GM12878 (cell line): ENCODE data around the gene HTR6. TPM values are rescaled to one million over a fixed set of nuclear protein-coding genes. Genes with fewer than 3 reads are reported as not detected.

Experiments used
- ATAC-seq: fragments of 200-7000 bp; cut with Tn5 transposase; 3 replicates; pipeline ENCODE4 v1.9.1; 2020; ENCODE audit warnings: mild to moderate bottlenecking, moderate library complexity
- BruUV-seq: library from RNA; stranded (reverse); fragments of 400-500 nt; replicated peaks from 2 replicates; lab custom pipeline; 2021; lab: Mats Ljungman, UMichigan
- CTCF ChIA-PET: fragments of 300-600 bp; sonication (Branson Sonifier 250); formaldehyde crosslinking; extraction: SDS; loops from one replicate; lab custom pipeline; 2021; ENCODE audit warnings: inconsistent platforms; lab: Yijun Ruan, JAX
- POLR2A ChIA-PET: fragments of 350-600 bp; formaldehyde crosslinking; extraction: SDS; loops from one replicate; lab custom pipeline; 2021; ENCODE audit warnings: inconsistent platforms; lab: Charles Lee
- RAD21 ChIA-PET: fragments of 300-600 bp; sonication (Branson Sonifier 250); formaldehyde crosslinking; loops from one replicate; lab custom pipeline; 2023; ENCODE audit warnings: antibody characterized with exemption; ENCODE audit not compliant: unreplicated experiment; lab: Charles Lee
- SMC1A ChIA-PET: fragments of 300-600 bp; sonication (Branson Sonifier 250); formaldehyde crosslinking; loops from one replicate; lab custom pipeline; 2023; ENCODE audit not compliant: unreplicated experiment, uncharacterized antibody; lab: Charles Lee
- DNase-seq: peaks from one replicate; pipeline ENCODE4 v3.0.0-alpha.2; 2011; ENCODE audit warnings: low read depth, low spot score
- FAIRE-seq: peaks from 3 replicates; lab custom pipeline; 2011; peaks lifted over from hg19 to GRCh38; lab: Jason Lieb, UNC
- H2AFZ ChIP-seq: 2 replicates; pipeline ENCODE4 v1.6.0; 2011; ENCODE audit warnings: low read depth, low read length, control low read depth; ENCODE audit not compliant: control insufficient read depth
- H3K27ac ChIP-seq: 2 replicates; pipeline ENCODE4 v1.5.1; 2011; ENCODE audit warnings: control low read depth; ENCODE audit not compliant: control insufficient read depth, insufficient read depth
- H3K27me3 ChIP-seq, 2 experiments: replicated peaks in 1 of 2; 2 replicates each; pipeline versions ENCODE4 v1.6.0 to v1.6.1; 2011; ENCODE audit warnings: low read length in 1 of 2; ENCODE audit not compliant: control insufficient read depth in 2 of 2, insufficient read depth in 2 of 2
- H3K36me3 ChIP-seq, 2 experiments: 2 replicates each; pipeline ENCODE4 v1.5.1; 2011; ENCODE audit warnings: low read length in 1 of 2; ENCODE audit not compliant: control insufficient read depth in 2 of 2, insufficient read depth in 2 of 2
- H3K4me1 ChIP-seq: 2 replicates; pipeline ENCODE4 v1.6.1; 2011; ENCODE audit warnings: mild to moderate bottlenecking, low read length, moderate library complexity, mixed read lengths; ENCODE audit not compliant: control insufficient read depth, insufficient read depth
- H3K4me2 ChIP-seq: 2 replicates; pipeline ENCODE4 v1.6.0; 2011; ENCODE audit warnings: control low read depth; ENCODE audit not compliant: control insufficient read depth, insufficient read depth
- H3K4me3 ChIP-seq: fragments of 200-600 bp; sonication (generic); 2 replicates; pipeline ENCODE4 v1.5.1; 2016
- H3K79me2 ChIP-seq: 2 replicates; pipeline ENCODE4 v1.6.0; 2011; ENCODE audit warnings: low read length; ENCODE audit not compliant: control insufficient read depth, insufficient read depth
- H3K9ac ChIP-seq: 2 replicates; pipeline ENCODE4 v1.8.0; 2011; ENCODE audit warnings: low read length, control low read depth, mixed read lengths; ENCODE audit not compliant: control insufficient read depth, insufficient read depth
- H3K9me3 ChIP-seq: replicated peaks from 3 replicates; pipeline ENCODE4 v1.5.1; 2011; ENCODE audit warnings: mild to moderate bottlenecking, low read length; ENCODE audit not compliant: control insufficient read depth, insufficient read depth
- H4K20me1 ChIP-seq: 2 replicates; pipeline ENCODE4 v1.6.0; 2011; ENCODE audit not compliant: control insufficient read depth, insufficient read depth
- CHD1 ChIP-seq: IDR thresholded peaks from 2 replicates; pipeline ENCODE4 v1.6.1; 2012; ENCODE audit warnings: low read depth, low read length, improper control_type of control experiment
- CREM ChIP-seq: IDR thresholded peaks from 2 replicates; pipeline ENCODE4 v1.6.1; 2014; ENCODE audit warnings: antibody characterized with exemption, low read depth
- ESRRA ChIP-seq: IDR thresholded peaks from 2 replicates; pipeline ENCODE4 v1.6.1; 2012; ENCODE audit warnings: mild to moderate bottlenecking, low read length, improper control_type of control experiment
- HDAC6 ChIP-seq: fragments of 200-600 bp; sonication (generic); IDR thresholded peaks from one replicate; pipeline ENCODE4 v1.8.0; 2017; ENCODE audit warnings: antibody characterized with exemption; ENCODE audit not compliant: unreplicated experiment
- MEF2A ChIP-seq: IDR thresholded peaks from 2 replicates; pipeline ENCODE4 v1.6.1; 2011; ENCODE audit warnings: low read depth, mild to moderate bottlenecking, low read length, moderate library complexity; ENCODE audit not compliant: insufficient read depth
- MXI1 ChIP-seq: fragments of 150-350 bp; IDR thresholded peaks from 2 replicates; pipeline ENCODE4 v1.6.1; 2011; ENCODE audit warnings: low read depth, mild to moderate bottlenecking, inconsistent platforms, low read length, improper control_type of control experiment
- NFYA ChIP-seq: IDR thresholded peaks from 2 replicates; pipeline ENCODE4 v1.6.1; 2011; ENCODE audit warnings: low read depth, mild to moderate bottlenecking, low read length, improper control_type of control experiment, borderline replicate concordance
- POU2F2 ChIP-seq: IDR thresholded peaks from 3 replicates; pipeline ENCODE4 v1.6.1; 2011; ENCODE audit warnings: low read depth, mild to moderate bottlenecking, low read length, borderline replicate concordance
- RAD21 ChIP-seq: IDR thresholded peaks from 2 replicates; pipeline ENCODE4 v1.6.1; 2011; ENCODE audit warnings: mild to moderate bottlenecking, low read depth, low read length, moderate library complexity; ENCODE audit not compliant: insufficient read depth
- RBBP5 ChIP-seq: fragments of 200-600 bp; sonication (generic); conservative IDR thresholded peaks from 2 replicates; pipeline ENCODE4 v1.6.1; 2016
- TARDBP ChIP-seq: IDR thresholded peaks from 2 replicates; pipeline ENCODE4 v1.6.1; 2016; ENCODE audit warnings: borderline replicate concordance
- TCF3 ChIP-seq: IDR thresholded peaks from 2 replicates; pipeline ENCODE4 v1.6.1; 2012; ENCODE audit warnings: low read depth, mild to moderate bottlenecking, low read length, borderline replicate concordance; ENCODE audit not compliant: insufficient read depth
- YY1 ChIP-seq: IDR thresholded peaks from 2 replicates; pipeline ENCODE4 v1.6.1; 2011; ENCODE audit warnings: low read depth, mild to moderate bottlenecking, low read length
- WGBS: methylation state at CpG from one replicate; pipeline ENCODE4 v1.1.6; 2016; ENCODE audit warnings: low lambda C conversion rate; ENCODE audit not compliant: insufficient replicate concordance, insufficient coverage; ENCODE audit errors: missing lambda C conversion rate; 5-methylcytosine and 5-hydroxymethylcytosine counted together
- in situ Hi-C: fragments of 300-500 bp; cut with MboI; formaldehyde crosslinking; loops from 9 replicates; pipeline ENCODE4 v1.14.3; 2018; ENCODE audit warnings: mixed read lengths
- intact Hi-C: fragments of 100-400 bp; cut with micrococcal nuclease; formaldehyde crosslinking; loops from one replicate; pipeline ENCODE4 v1.14.2; 2022; ENCODE audit not compliant: unreplicated experiment
- polyA plus RNA-seq, 11 experiments: library from polyadenylated mRNA; depleted of rRNA in 4 of 11; unstranded in 6 of 11; stranded (reverse) in 5 of 11; fragments of >200 nt; fragmentation: Nextera tagmentation in 4 of 11; fragmentation: Illumina TruSeq in 1 of 11; extraction: Ambion mirVana in 4 of 11; extraction: Trizol in 1 of 11; gene quantifications; 1 replicate in 1 of 11; 2 replicates in 10 of 11; pipeline versions ENCODE4 v1.2.1 to v1.2.3, GENCODE V29; 2011 to 2016; ENCODE audit warnings: inconsistent platforms in 2 of 11, missing spikeins in 2 of 11, low read depth in 1 of 11
- total RNA-seq, 4 experiments: library from RNA; depleted of rRNA in 3 of 4; stranded (reverse); fragments of >200 nt in 3 of 4; fragmentation: Illumina TruSeq in 1 of 4; extraction: Trizol in 1 of 4; gene quantifications; 2 replicates each; pipeline versions ENCODE4 v1.2.1 to v1.2.3, GENCODE V29; 2013 to 2021
- TF ChIP-seq, protein P1 (sequence below), 3 experiments: IDR thresholded peaks in 2 of 3; conservative IDR thresholded peaks in 1 of 3; 2 replicates each; pipeline ENCODE4 v1.5.1; 2011; ENCODE audit warnings: low read depth in 3 of 3, low read length in 3 of 3, mild to moderate bottlenecking in 3 of 3, control low read depth in 2 of 3, moderate library complexity in 2 of 3, inconsistent platforms in 1 of 3, mixed read lengths in 1 of 3; ENCODE audit not compliant: control insufficient read depth in 2 of 3, insufficient read depth in 1 of 3; ENCODE audit errors: extremely low read depth in 1 of 3
- TF ChIP-seq, protein P2 (sequence below): fragments of 150-350 bp; IDR thresholded peaks from 2 replicates; pipeline ENCODE4 v1.6.1; 2016; ENCODE audit warnings: low read depth, low read length
- TF ChIP-seq, protein P3 (sequence below): fragments of 450-650 bp; IDR thresholded peaks from 2 replicates; pipeline ENCODE4 v1.6.1; 2017; ENCODE audit warnings: mild to moderate bottlenecking, moderate library complexity

Gene HTR6
- total and polyA plus RNA-seq, 10 of the 15 experiments (the other 5 are each of a cell fraction or from before 2014, with no cell fraction given), result 0.03 to 5.3 (median 1.7) TPM; not detected in 2

DNA sequence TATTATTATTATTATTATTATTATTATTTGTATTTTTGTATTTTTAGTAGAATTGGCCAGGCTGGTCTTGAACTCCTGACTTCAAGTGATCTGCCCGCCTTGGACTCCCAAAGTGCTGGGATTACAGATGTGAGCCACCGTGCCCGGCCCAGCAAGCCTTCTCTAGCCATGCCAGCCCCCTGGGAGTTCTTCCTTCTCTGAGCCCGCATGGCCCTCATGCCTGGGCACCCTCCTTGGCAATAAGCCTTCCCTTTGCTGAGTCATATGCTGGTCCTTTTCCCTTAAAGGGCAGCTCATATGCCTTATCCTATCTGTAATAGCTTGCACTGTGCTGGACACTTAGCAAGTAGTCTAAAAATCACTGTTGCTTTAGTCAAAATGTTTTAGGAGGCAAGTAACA is 29.0 kb upstream of the HTR6 start:
- ATAC-seq, result no peak
- H4K20me1 ChIP-seq, result no peaks in the 10 kb centered on the region
- WGBS, result 72% methylated on average over 4 of the region's 4 CpGs
- no peak overlapping the region for H3K27ac ChIP-seq
- CTCF ChIA-PET, result interaction anchor here (0.8 kb wide), 1 partner anchor 15 kb away, joined by 3 read pairs; no protein-coding TSS in a partner anchor
- no peak overlapping the region for H3K4me3 ChIP-seq
- POLR2A ChIA-PET, result no interaction called here
- no peak for DNase-seq
- in situ Hi-C loops, result no loop called here
- SMC1A ChIA-PET, result interaction anchor here (1.6 kb wide), 1 partner anchor 15 kb away, joined by 3 read pairs; no protein-coding TSS in a partner anchor
- H3K9ac ChIP-seq, result no peak overlapping the region
- no peaks in the 10 kb centered on the region for H3K79me2 ChIP-seq
- no peak overlapping the region for H2AFZ ChIP-seq
- H3K4me1 ChIP-seq, result no peaks in the 10 kb centered on the region
- no peak for FAIRE-seq
- H3K27me3 ChIP-seq, result no peaks in the 10 kb centered on the region; a peak in 1 of 4 replicates
- H3K9me3 ChIP-seq, result no peaks in the 10 kb centered on the region
- H3K36me3 ChIP-seq, result no peaks in the 10 kb centered on the region
- intact Hi-C loops, result no loop called here
- no peak overlapping the region for H3K4me2 ChIP-seq
- RAD21 ChIA-PET, result interaction anchor here (1.0 kb wide), 1 partner anchor 15 kb away, joined by 3 read pairs; no protein-coding TSS in a partner anchor
- no TSS peak for BruUV-seq
- TF ChIP-seq, protein P1, sequence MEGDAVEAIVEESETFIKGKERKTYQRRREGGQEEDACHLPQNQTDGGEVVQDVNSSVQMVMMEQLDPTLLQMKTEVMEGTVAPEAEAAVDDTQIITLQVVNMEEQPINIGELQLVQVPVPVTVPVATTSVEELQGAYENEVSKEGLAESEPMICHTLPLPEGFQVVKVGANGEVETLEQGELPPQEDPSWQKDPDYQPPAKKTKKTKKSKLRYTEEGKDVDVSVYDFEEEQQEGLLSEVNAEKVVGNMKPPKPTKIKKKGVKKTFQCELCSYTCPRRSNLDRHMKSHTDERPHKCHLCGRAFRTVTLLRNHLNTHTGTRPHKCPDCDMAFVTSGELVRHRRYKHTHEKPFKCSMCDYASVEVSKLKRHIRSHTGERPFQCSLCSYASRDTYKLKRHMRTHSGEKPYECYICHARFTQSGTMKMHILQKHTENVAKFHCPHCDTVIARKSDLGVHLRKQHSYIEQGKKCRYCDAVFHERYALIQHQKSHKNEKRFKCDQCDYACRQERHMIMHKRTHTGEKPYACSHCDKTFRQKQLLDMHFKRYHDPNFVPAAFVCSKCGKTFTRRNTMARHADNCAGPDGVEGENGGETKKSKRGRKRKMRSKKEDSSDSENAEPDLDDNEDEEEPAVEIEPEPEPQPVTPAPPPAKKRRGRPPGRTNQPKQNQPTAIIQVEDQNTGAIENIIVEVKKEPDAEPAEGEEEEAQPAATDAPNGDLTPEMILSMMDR (IDR thresholded peaks at IDR 0.05 in 2 of 3, conservative IDR thresholded peaks at IDR 0.05 in 1 of 3; ENCODE audit: control insufficient read depth in 2 of 3, extremely low read depth in 1 of 3, insufficient read depth in 1 of 3, low read depth in 3 of 3, low read length in 3 of 3), result no peak
- TF ChIP-seq, protein P2, sequence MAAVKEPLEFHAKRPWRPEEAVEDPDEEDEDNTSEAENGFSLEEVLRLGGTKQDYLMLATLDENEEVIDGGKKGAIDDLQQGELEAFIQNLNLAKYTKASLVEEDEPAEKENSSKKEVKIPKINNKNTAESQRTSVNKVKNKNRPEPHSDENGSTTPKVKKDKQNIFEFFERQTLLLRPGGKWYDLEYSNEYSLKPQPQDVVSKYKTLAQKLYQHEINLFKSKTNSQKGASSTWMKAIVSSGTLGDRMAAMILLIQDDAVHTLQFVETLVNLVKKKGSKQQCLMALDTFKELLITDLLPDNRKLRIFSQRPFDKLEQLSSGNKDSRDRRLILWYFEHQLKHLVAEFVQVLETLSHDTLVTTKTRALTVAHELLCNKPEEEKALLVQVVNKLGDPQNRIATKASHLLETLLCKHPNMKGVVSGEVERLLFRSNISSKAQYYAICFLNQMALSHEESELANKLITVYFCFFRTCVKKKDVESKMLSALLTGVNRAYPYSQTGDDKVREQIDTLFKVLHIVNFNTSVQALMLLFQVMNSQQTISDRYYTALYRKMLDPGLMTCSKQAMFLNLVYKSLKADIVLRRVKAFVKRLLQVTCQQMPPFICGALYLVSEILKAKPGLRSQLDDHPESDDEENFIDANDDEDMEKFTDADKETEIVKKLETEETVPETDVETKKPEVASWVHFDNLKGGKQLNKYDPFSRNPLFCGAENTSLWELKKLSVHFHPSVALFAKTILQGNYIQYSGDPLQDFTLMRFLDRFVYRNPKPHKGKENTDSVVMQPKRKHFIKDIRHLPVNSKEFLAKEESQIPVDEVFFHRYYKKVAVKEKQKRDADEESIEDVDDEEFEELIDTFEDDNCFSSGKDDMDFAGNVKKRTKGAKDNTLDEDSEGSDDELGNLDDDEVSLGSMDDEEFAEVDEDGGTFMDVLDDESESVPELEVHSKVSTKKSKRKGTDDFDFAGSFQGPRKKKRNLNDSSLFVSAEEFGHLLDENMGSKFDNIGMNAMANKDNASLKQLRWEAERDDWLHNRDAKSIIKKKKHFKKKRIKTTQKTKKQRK, result no peak
- no peak for TF ChIP-seq NFYA
- TF ChIP-seq TARDBP, result no peak
- no peak for TF ChIP-seq HDAC6
- no peak for TF ChIP-seq RBBP5
- no peak for TF ChIP-seq YY1
- no peak for TF ChIP-seq MXI1
- no peak for TF ChIP-seq POU2F2
- no peak for TF ChIP-seq RAD21
- no peak for TF ChIP-seq CHD1
- no peak for TF ChIP-seq ESRRA
- no peak for TF ChIP-seq TCF3
- TF ChIP-seq MEF2A, result no peak
- TF ChIP-seq, protein P3, sequence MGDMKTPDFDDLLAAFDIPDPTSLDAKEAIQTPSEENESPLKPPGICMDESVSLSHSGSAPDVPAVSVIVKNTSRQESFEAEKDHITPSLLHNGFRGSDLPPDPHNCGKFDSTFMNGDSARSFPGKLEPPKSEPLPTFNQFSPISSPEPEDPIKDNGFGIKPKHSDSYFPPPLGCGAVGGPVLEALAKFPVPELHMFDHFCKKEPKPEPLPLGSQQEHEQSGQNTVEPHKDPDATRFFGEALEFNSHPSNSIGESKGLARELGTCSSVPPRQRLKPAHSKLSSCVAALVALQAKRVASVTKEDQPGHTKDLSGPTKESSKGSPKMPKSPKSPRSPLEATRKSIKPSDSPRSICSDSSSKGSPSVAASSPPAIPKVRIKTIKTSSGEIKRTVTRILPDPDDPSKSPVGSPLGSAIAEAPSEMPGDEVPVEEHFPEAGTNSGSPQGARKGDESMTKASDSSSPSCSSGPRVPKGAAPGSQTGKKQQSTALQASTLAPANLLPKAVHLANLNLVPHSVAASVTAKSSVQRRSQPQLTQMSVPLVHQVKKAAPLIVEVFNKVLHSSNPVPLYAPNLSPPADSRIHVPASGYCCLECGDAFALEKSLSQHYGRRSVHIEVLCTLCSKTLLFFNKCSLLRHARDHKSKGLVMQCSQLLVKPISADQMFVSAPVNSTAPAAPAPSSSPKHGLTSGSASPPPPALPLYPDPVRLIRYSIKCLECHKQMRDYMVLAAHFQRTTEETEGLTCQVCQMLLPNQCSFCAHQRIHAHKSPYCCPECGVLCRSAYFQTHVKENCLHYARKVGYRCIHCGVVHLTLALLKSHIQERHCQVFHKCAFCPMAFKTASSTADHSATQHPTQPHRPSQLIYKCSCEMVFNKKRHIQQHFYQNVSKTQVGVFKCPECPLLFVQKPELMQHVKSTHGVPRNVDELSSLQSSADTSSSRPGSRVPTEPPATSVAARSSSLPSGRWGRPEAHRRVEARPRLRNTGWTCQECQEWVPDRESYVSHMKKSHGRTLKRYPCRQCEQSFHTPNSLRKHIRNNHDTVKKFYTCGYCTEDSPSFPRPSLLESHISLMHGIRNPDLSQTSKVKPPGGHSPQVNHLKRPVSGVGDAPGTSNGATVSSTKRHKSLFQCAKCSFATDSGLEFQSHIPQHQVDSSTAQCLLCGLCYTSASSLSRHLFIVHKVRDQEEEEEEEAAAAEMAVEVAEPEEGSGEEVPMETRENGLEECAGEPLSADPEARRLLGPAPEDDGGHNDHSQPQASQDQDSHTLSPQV, result no peak
- no peak for TF ChIP-seq CREM
